HepG2 (cell line): Measurements from ENCODE around the gene UTRN. TPM values are rescaled to one million over a fixed set of nuclear protein-coding genes. Genes with fewer than 3 reads are reported as not detected.

ENCODE experiments used
- ATAC-seq: fragments of 200-7000 bp; cut with Tn5 transposase; 3 replicates; pipeline ENCODE4 v1.9.1; 2020; ENCODE audit warnings: mild to moderate bottlenecking, moderate library complexity
- BruUV-seq: library from RNA; stranded (reverse); fragments of 400-500 nt; replicated peaks from 2 replicates; lab custom pipeline; 2021; lab: Mats Ljungman, UMichigan
- CTCF ChIA-PET: fragments of 300-600 bp; formaldehyde crosslinking; extraction: SDS; loops from one replicate; lab custom pipeline; 2021; ENCODE audit warnings: low total read pairs, inconsistent platforms, low intra/inter-chr PET ratio; lab: Yijun Ruan, JAX
- POLR2A ChIA-PET: fragments of 350-600 bp; sonication (Branson Sonifier 250); formaldehyde crosslinking; loops from one replicate; lab custom pipeline; 2020; ENCODE audit warnings: antibody characterized with exemption, inconsistent platforms; lab: Yijun Ruan, JAX
- DNase-seq: peaks from one replicate; pipeline ENCODE4 v3.0.0-alpha.2; 2015; ENCODE audit warnings: low spot score
- FAIRE-seq: peaks from 3 replicates; lab custom pipeline; 2011; peaks lifted over from hg19 to GRCh38; lab: Jason Lieb, UNC
- H2AFZ ChIP-seq: one replicate; pipeline ENCODE4 v1.6.1; 2011; ENCODE audit warnings: low read length, inconsistent platforms
- H3K27ac ChIP-seq: fragments of 300-600 bp; 3 replicates; pipeline ENCODE4 v1.8.0; 2011; ENCODE audit warnings: mixed run types, mild to moderate bottlenecking, mixed read lengths, low read length, inconsistent platforms; ENCODE audit not compliant: insufficient read depth; ENCODE audit errors: extremely low read length
- H3K27me3 ChIP-seq, 2 experiments: fragments of 200-600 bp in 1 of 2; 2 replicates in 1 of 2; 3 replicates in 1 of 2; pipeline versions ENCODE4 v1.6.0 to v1.8.0; 2011; ENCODE audit warnings: low read length in 2 of 2, mild to moderate bottlenecking in 2 of 2, moderate library complexity in 2 of 2, inconsistent platforms in 1 of 2; ENCODE audit not compliant: insufficient read depth in 2 of 2, control insufficient read depth in 1 of 2
- H3K36me3 ChIP-seq, 2 experiments: fragments of 200-600 bp in 1 of 2; replicated peaks in 1 of 2; 2 replicates in 1 of 2; 3 replicates in 1 of 2; pipeline versions ENCODE4 v1.5.1 to v1.8.0; 2011; ENCODE audit warnings: low read length in 2 of 2, inconsistent platforms in 1 of 2; ENCODE audit not compliant: insufficient read depth in 2 of 2, control insufficient read depth in 1 of 2
- H3K4me1 ChIP-seq: 2 replicates; pipeline ENCODE4 v1.5.1; 2012; ENCODE audit warnings: low read length, inconsistent platforms; ENCODE audit not compliant: insufficient read depth
- H3K4me2 ChIP-seq: 2 replicates; pipeline ENCODE4 v1.6.0; 2011; ENCODE audit warnings: low read depth, low read length, inconsistent platforms
- H3K4me3 ChIP-seq, 3 experiments: fragments of 200-600 bp in 1 of 3; sonication (generic), shearing (Covaris generic) in 1 of 3; replicated peaks in 1 of 3; 2 replicates each; pipeline ENCODE4 v1.5.1; 2011 to 2016; ENCODE audit warnings: low read length in 3 of 3, inconsistent platforms in 2 of 3, low read depth in 2 of 3, mild to moderate bottlenecking in 2 of 3, control low read depth in 1 of 3, mixed read lengths in 1 of 3; ENCODE audit not compliant: insufficient read depth in 1 of 3
- H3K79me2 ChIP-seq: one replicate; pipeline ENCODE4 v1.6.1; 2011; ENCODE audit warnings: low read length, inconsistent platforms; ENCODE audit not compliant: insufficient read depth
- H3K9ac ChIP-seq: 2 replicates; pipeline ENCODE4 v1.6.0; 2011; ENCODE audit warnings: mild to moderate bottlenecking, low read depth, low read length, inconsistent platforms; ENCODE audit not compliant: insufficient read depth
- H3K9me3 ChIP-seq: 2 replicates; pipeline ENCODE4 v1.5.1; 2012; ENCODE audit warnings: mild to moderate bottlenecking, low read length
- H4K20me1 ChIP-seq: 2 replicates; pipeline ENCODE4 v1.6.0; 2011; ENCODE audit warnings: inconsistent platforms, mild to moderate bottlenecking, low read length, moderate library complexity; ENCODE audit not compliant: insufficient read depth
- AGO2 ChIP-seq: fragments of 200-400 bp; formaldehyde crosslinking; optimal IDR thresholded peaks from 2 replicates; pipeline ENCODE3; 2017; ENCODE audit warnings: mild to moderate bottlenecking, low read depth, low read length, moderate library complexity
- BRCA1 ChIP-seq: sonication (generic); formaldehyde crosslinking; IDR thresholded peaks from 2 replicates; pipeline ENCODE4 v1.4.0; 2020; ENCODE audit warnings: missing genetic modification reagents
- GABPA ChIP-seq, 2 experiments: IDR thresholded peaks; 2 replicates each; pipeline ENCODE4 v1.6.1; 2011 to 2016; ENCODE audit warnings: low read depth in 2 of 2, low read length in 1 of 2, missing biosample characterization in 1 of 2, missing genetic modification characterization in 1 of 2
- HHEX ChIP-seq: IDR thresholded peaks from 2 replicates; pipeline ENCODE4 v1.6.1; 2016; ENCODE audit warnings: control low read depth
- MXI1 ChIP-seq: IDR thresholded peaks from 3 replicates; pipeline ENCODE4 v1.6.1; 2012; ENCODE audit warnings: low read depth, low read length, inconsistent platforms, borderline replicate concordance
- NAIF1 ChIP-seq: sonication (generic); formaldehyde crosslinking; IDR thresholded peaks from 2 replicates; pipeline ENCODE4 v1.5.0; 2020; ENCODE audit warnings: mild to moderate bottlenecking, missing genetic modification reagents, borderline replicate concordance
- NKX3-1 ChIP-seq: sonication (generic); formaldehyde crosslinking; IDR thresholded peaks from 2 replicates; pipeline ENCODE4 v1.5.0; 2020; ENCODE audit warnings: missing genetic modification reagents
- NR2C2 ChIP-seq: sonication (generic); formaldehyde crosslinking; IDR thresholded peaks from 2 replicates; pipeline ENCODE4 v1.4.0; 2020; ENCODE audit warnings: missing genetic modification reagents, mild to moderate bottlenecking, moderate library complexity, borderline replicate concordance
- NR2F6 ChIP-seq, 2 experiments: IDR thresholded peaks; 2 replicates each; pipeline ENCODE4 v1.6.1; 2016; ENCODE audit warnings: antibody characterized with exemption in 1 of 2, mild to moderate bottlenecking in 1 of 2
- POLR2G ChIP-seq: fragments of 200-400 bp; formaldehyde crosslinking; IDR thresholded peaks from 2 replicates; pipeline ENCODE4 v1.6.1; 2018; ENCODE audit warnings: mild to moderate bottlenecking, low read depth, low read length, moderate library complexity
- RBM22 ChIP-seq: fragments of 200-400 bp; formaldehyde crosslinking; optimal IDR thresholded peaks from 2 replicates; pipeline ENCODE3; 2017; ENCODE audit warnings: mild to moderate bottlenecking, low read length, moderate library complexity
- RCOR2 ChIP-seq: IDR thresholded peaks from 2 replicates; pipeline ENCODE4 v1.6.1; 2016; ENCODE audit warnings: missing biosample characterization, missing genetic modification reagents
- ZBTB20 ChIP-seq: sonication (generic); formaldehyde crosslinking; IDR thresholded peaks from 2 replicates; pipeline ENCODE4 v1.8.1; 2023; ENCODE audit warnings: missing genetic modification reagents, low read depth, mild to moderate bottlenecking, borderline replicate concordance
- ZMYM2 ChIP-seq: sonication (generic); formaldehyde crosslinking; IDR thresholded peaks from 2 replicates; pipeline ENCODE4 v1.8.0; 2022; ENCODE audit warnings: mild to moderate bottlenecking, missing genetic modification reagents
- ZNF12 ChIP-seq: sonication (generic); formaldehyde crosslinking; IDR thresholded peaks from 2 replicates; pipeline ENCODE4 v1.5.0; 2020; ENCODE audit warnings: missing genetic modification reagents
- ZNF317 ChIP-seq: sonication (generic); formaldehyde crosslinking; IDR thresholded peaks from 2 replicates; pipeline ENCODE4 v1.5.0; 2020; ENCODE audit warnings: mild to moderate bottlenecking, missing genetic modification reagents
- ZNF354B ChIP-seq: sonication (generic); formaldehyde crosslinking; IDR thresholded peaks from 2 replicates; pipeline ENCODE4 v1.8.0; 2022; ENCODE audit warnings: mild to moderate bottlenecking, missing genetic modification reagents
- ZNF672 ChIP-seq: sonication (generic); formaldehyde crosslinking; IDR thresholded peaks from 2 replicates; pipeline ENCODE4 v1.8.1; 2022; ENCODE audit warnings: missing genetic modification reagents
- ZNF678 ChIP-seq: sonication (generic); formaldehyde crosslinking; IDR thresholded peaks from 2 replicates; pipeline ENCODE4 v1.4.0; 2020; ENCODE audit warnings: mild to moderate bottlenecking, missing genetic modification reagents
- ZNF879 ChIP-seq: sonication (generic); formaldehyde crosslinking; IDR thresholded peaks from 2 replicates; pipeline ENCODE4 v1.8.1; 2023; ENCODE audit warnings: missing genetic modification reagents
- WGBS: methylation state at CpG from one replicate; pipeline ENCODE4 v1.1.6; 2017; ENCODE audit warnings: low lambda C conversion rate; 5-methylcytosine and 5-hydroxymethylcytosine counted together
- in situ Hi-C: cut with HindIII; loops from 2 replicates; pipeline ENCODE4 v1.10.0; 2017; ENCODE audit warnings: low pct_unique_long_range_greater_than_20kb; ENCODE audit not compliant: extremely low pct_ligation_motif_present
- intact Hi-C: fragments of 100-400 bp; cut with micrococcal nuclease; formaldehyde crosslinking; loops from one replicate; pipeline ENCODE4 v1.10.0; 2022; ENCODE audit not compliant: unreplicated experiment
- polyA plus RNA-seq, 8 experiments: library from polyadenylated mRNA; depleted of rRNA in 3 of 8; stranded (reverse) in 7 of 8; unstranded in 1 of 8; fragments of >200 nt; fragmentation: Illumina TruSeq in 4 of 8; extraction: Trizol in 4 of 8; gene quantifications; 2 replicates each; pipeline versions ENCODE4 v1.2.1 to v1.2.3, GENCODE V29; 2011 to 2016; ENCODE audit warnings: low read depth in 4 of 8, missing spikeins in 1 of 8, mixed read lengths in 1 of 8; ENCODE audit not compliant: insufficient read depth in 1 of 8
- total RNA-seq, 5 experiments: library from RNA; depleted of rRNA; stranded (reverse); fragments of >200 nt; fragmentation: Illumina TruSeq; extraction: Trizol; gene quantifications; 2 replicates each; pipeline ENCODE4 v1.2.3, GENCODE V29; 2016; ENCODE audit warnings: low read depth in 1 of 5
- TF ChIP-seq, protein P1 (sequence below): IDR thresholded peaks from 2 replicates; pipeline ENCODE4 v1.6.1; 2016; ENCODE audit warnings: low read depth
- TF ChIP-seq, protein P2 (sequence below): sonication (generic); formaldehyde crosslinking; IDR thresholded peaks from 2 replicates; pipeline ENCODE4 v1.5.0; 2020; ENCODE audit warnings: missing genetic modification reagents

UTRN gene
- total and polyA plus RNA-seq, 2 of the 13 experiments (the other 11 are each of a cell fraction or from before 2014, with no cell fraction given) = 102 to 116 TPM

DNA sequence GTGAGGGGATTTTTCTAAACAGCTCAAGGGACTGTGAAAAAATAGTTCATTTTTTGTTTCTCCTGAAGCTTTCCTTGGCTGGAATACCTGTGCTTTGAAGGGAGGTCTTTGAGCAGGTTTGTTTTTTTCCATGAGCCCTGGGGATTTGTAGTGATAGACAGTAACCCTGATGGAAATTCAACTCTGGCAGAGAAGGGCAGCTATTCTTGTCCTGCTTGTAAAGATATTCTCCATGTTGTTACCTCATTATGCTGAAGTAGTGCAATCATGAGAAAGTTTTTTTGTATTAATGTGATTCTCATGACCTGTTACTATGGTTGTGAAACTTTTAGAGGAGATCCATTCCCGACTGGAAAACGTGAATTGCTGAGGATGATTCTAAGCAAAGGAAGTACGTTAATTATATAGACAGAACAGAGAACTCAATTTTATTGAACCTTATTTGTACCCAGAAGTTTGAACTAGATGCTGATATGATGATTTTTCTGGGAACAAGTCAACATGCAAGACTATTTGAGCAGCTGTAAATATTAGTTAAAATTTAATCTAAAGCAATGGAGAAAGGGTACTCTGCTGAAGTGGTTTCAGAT, 12.5 kb downstream of the UTRN start (continued):
- TF ChIP-seq NKX3-1 = no peak
- TF ChIP-seq, protein P1, sequence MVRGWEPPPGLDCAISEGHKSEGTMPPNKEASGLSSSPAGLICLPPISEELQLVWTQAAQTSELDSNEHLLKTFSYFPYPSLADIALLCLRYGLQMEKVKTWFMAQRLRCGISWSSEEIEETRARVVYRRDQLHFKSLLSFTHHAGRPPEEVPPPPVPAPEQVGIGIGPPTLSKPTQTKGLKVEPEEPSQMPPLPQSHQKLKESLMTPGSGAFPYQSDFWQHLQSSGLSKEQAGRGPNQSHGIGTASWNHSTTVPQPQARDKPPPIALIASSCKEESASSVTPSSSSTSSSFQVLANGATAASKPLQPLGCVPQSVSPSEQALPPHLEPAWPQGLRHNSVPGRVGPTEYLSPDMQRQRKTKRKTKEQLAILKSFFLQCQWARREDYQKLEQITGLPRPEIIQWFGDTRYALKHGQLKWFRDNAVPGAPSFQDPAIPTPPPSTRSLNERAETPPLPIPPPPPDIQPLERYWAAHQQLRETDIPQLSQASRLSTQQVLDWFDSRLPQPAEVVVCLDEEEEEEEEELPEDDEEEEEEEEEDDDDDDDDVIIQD (CRISPR knock-in tag) = peak; percentile 50
- 0 out of 2 replicates have a peak, but pooled peaks have one; percentile 28 for TF ChIP-seq RCOR2 (CRISPR knock-in tag)

DNA sequence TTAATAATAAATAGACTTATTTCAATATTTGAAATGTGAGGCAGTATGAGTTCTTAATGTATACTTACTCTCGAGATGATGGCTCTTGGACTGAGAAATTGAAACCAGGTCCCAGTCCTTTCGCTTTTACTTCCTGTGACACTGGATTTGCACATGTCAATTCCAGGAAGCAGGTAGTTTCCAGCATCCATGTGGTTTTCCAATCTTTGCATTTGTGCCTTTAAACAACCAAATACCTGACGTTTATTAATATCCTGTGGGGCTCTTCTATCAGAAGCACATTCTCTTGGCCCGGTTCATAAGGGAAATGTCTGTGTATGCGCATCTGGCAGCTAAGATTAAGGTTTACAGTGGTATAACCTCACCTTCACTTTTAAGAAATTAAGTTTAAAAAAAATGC, 13.1 kb downstream of the UTRN start:
- intact Hi-C loops = no loop called here
- Histone ChIP-seq H3K36me3 (peaks cover 27 to 45% of the 10 kb centered on the region in 2 experiments), H4K20me1 (peaks cover 5% of the 10 kb centered on the region; the same call in 1 of the 2 replicates), H3K4me3 (peak overlapping the region in 1 of 3 experiments; percentile 2; a peak in 1 of 6 replicates), H3K27me3 (no peaks in the 10 kb centered on the region), H3K9me3 (no peaks in the 10 kb centered on the region), H3K4me1 (peaks cover 93% of the 10 kb centered on the region), H3K27ac (peak overlapping the region; percentile 20), H3K79me2 (peaks cover 83% of the 10 kb centered on the region), H2AFZ (no peak overlapping the region), H3K4me2 (peak overlapping the region; percentile 45; the same call in 1 of the 2 replicates), H3K9ac (no peak overlapping the region)
- ATAC-seq = peak; percentile 16; the same call in 1 of the 3 replicates
- 73% methylated on average over 5 of the region's 5 CpGs for WGBS
- no peak for DNase-seq
- CTCF ChIA-PET = no interaction called here
- no TSS peak for BruUV-seq
- POLR2A ChIA-PET = interaction anchor here (2.4 kb wide), 1 partner anchor 12 kb away, joined by 12 read pairs; no protein-coding TSS in a partner anchor
- in situ Hi-C loops = no loop called here
- no peak for FAIRE-seq
- TF ChIP-seq, protein P2, sequence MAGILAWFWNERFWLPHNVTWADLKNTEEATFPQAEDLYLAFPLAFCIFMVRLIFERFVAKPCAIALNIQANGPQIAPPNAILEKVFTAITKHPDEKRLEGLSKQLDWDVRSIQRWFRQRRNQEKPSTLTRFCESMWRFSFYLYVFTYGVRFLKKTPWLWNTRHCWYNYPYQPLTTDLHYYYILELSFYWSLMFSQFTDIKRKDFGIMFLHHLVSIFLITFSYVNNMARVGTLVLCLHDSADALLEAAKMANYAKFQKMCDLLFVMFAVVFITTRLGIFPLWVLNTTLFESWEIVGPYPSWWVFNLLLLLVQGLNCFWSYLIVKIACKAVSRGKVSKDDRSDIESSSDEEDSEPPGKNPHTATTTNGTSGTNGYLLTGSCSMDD = no peak
- 0 out of 2 replicates have a peak, but pooled peaks have one; percentile 40 for TF ChIP-seq ZNF12 (CRISPR knock-in tag)
- TF ChIP-seq MXI1 = peak; percentile 47; the same call in 1 of the 3 replicates
- TF ChIP-seq GABPA (IDR thresholded peaks at IDR 0.05; ENCODE audit: low read depth, low read length) = no peak
- peak; percentile 70 for TF ChIP-seq GABPA (CRISPR knock-in tag; IDR thresholded peaks at IDR 0.05; ENCODE audit: low read depth)
- TF ChIP-seq ZNF354B (CRISPR knock-in tag) = no peak
- no peak for TF ChIP-seq HHEX (CRISPR knock-in tag)
- TF ChIP-seq ZNF672 = no peak
- no peak for TF ChIP-seq RBM22
- TF ChIP-seq ZNF879 = no peak
- peak; percentile 86 for TF ChIP-seq NR2C2 (CRISPR knock-in tag)
- TF ChIP-seq NAIF1 (CRISPR knock-in tag) = no peak
- no peak for TF ChIP-seq ZNF317 (CRISPR knock-in tag)
- TF ChIP-seq ZNF678 (CRISPR knock-in tag) = no peak
- TF ChIP-seq ZMYM2 (CRISPR knock-in tag) = no peak
- no peak for TF ChIP-seq BRCA1 (CRISPR knock-in tag)
- no peak for TF ChIP-seq NR2F6 (IDR thresholded peaks at IDR 0.05)
- no peak for TF ChIP-seq NR2F6 (CRISPR knock-in tag; IDR thresholded peaks at IDR 0.05)
- no peak for TF ChIP-seq POLR2G
- no peak for TF ChIP-seq AGO2
- TF ChIP-seq ZBTB20 (CRISPR knock-in tag) = peak; percentile 57; the same call in 1 of the 2 replicates
